CD4-positive, alpha-beta T cell treated with Interleukin-6 for 4 hours (primary cell): ENCODE measurements around the gene ADGRG7.
A peak's percentile ranks its signal among the peaks of the same experiment; 100 is the strongest.

Experiments used
- DNase-seq: peaks from one replicate; pipeline ENCODE4 v3.0.0-alpha.2; 2020; ENCODE audit warnings: mixed read lengths

ADGRG7 gene

GRCh38 chr3:100702082-100702979 lies 92.9 kb downstream of the ADGRG7 start:
- DNase-seq: no peak

DNA sequence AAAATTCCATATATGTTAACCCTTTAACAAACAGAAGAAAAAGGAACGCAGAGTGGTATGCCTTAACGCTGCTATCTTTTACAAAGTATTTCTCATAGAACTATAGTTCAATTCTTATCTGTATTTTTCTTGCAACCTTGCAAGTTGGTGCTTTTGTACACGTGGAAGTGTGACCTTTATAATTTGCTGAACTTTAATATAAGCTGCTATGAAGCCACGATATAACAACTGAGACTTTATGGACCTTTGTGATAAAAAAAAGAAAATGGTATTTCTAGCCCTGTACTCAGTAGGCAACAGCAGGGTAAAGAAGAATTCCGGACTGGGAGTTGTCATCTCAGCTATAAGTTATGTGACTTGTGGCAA lies 93.6 kb downstream of the ADGRG7 start:
- no peak for DNase-seq

GRCh38 chr3:100703865-100704264 lies 94.5 kb downstream of the ADGRG7 start:
- DNase-seq: no peak

GRCh38 chr3:100706365-100706764 lies 97.0 kb downstream of the ADGRG7 start:
- DNase-seq: no peak

- DNase-seq: no peak
Observed at GRCh38 chr3:100708644-100708988, 99.2 kb downstream of the ADGRG7 start.

GRCh38 chr3:100708989-100709841 lies 99.8 kb downstream of the ADGRG7 start, which contains the start of gene TFG:
TFG (plus strand) TSS chr3:100709494; CDS start chr3:100713686, 4,192 bp downstream.
- peak; percentile 99 for DNase-seq

DNA sequence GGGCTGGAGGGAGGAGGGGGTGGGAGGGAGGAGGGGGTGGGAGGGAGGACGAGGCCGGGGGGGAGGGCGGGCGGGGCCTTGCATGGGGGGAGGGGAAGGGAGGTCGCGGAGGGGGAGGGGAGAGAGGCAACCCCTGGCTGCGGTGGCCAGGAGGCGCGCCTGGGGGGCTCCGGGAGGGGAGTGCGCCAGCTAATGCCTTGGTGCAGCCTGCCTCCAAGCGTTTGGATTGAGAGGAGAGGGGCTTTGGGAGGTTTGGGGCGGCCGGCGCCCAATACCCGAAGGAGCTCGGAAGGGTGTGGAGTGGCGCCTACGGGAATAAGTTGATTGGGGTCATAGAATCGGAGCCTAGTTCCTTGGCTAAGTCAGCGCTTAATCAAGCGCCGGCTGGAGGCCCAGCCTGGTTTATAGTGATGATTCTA lies 100.5 kb downstream of the ADGRG7 start:
- peak; percentile 36 for DNase-seq

GRCh38 chr3:100710261-100710968 lies 101.0 kb downstream of the ADGRG7 start:
- DNase-seq: peak; percentile 46

DNA sequence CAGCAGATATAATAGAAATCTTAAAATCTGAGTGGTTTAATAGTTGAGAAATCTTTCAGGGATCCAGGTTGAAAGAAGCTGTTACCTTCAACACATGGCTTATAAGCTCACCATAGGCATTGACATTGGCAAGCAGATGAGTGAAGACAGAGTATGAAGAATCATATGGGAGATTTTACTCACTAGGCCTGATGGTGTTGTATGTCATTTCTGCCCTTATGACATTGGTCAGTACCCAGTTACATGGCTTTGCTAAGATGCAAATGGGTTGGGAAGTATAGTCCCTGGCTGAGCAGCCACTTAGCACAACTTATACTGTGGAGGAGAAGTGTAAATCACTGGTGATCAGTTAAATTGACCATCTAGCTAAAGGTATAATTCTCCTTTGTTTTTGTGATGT lies 105.8 kb downstream of the ADGRG7 start:
- DNase-seq: no peak

DNA sequence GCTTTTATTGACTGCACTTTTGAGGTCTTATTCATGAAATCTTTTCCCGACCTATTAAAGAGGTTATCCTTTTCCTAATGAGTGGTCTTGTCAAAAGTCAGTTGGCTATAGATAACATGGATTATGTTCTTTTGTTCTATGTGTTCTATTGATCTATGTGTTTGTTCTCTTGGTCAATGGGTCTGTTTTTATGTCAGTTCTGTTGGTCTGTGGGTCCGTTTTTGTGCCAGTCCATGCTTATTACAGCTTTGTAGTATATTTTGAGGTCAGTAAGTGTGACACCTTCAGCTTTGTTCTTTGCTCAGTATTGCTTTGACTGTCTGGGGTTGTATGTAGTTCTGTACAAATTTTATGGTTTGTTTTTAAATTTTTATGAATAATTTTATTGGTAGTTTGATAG lies 107.7 kb downstream of the ADGRG7 start:
- DNase-seq: no peak

GRCh38 chr3:100717637-100718487 lies 108.5 kb downstream of the ADGRG7 start:
- no peak for DNase-seq

- DNase-seq: no peak
Observed at GRCh38 chr3:100719136-100719535, 109.7 kb downstream of the ADGRG7 start.

GRCh38 chr3:100720426-100720825 lies 111.0 kb downstream of the ADGRG7 start:
- no peak for DNase-seq

- DNase-seq: no peak
Observed at GRCh38 chr3:100725935-100726513, 116.6 kb downstream of the ADGRG7 start.

DNA sequence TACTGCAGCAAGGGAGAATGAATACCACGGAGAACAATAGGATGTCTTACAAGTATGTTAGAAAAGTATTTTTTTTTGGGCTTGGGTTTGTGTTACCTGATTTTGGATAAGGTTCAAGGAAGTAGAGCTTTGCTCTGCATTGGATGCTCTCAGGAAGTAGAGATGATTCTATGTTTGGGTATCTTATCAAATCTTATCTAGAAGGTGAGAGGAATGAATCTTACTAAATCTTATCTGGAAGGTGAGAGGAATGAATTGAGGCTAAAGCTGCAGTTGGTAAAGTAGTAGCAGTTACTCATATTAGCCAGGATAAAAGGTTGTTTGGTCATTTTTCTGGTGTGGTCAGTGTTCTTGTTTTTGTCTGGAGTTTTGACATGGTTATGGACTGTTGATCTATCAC lies 117.3 kb downstream of the ADGRG7 start:
- DNase-seq: no peak

DNA sequence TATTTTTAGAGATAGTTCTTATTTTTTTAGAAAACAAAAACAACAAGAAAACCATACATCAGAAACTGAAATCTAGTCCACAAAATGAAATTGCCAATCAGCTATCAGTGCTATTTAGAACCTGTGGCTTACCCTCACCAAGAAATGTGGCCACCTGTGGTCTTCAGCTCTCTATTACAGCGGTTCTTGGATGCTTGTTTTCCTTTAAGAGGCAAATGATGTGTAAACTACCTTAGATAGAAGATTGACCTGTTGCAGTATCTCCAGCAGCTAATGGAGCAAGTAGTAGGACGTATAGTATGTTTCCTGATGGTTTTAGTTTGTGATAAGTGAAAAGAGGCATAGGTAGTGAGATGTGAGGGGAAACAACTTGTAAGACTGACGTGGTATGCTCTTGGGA lies 121.1 kb downstream of the ADGRG7 start:
- no peak for DNase-seq

- DNase-seq: no peak
Observed at GRCh38 chr3:100732435-100732834, 123.0 kb downstream of the ADGRG7 start.

DNA sequence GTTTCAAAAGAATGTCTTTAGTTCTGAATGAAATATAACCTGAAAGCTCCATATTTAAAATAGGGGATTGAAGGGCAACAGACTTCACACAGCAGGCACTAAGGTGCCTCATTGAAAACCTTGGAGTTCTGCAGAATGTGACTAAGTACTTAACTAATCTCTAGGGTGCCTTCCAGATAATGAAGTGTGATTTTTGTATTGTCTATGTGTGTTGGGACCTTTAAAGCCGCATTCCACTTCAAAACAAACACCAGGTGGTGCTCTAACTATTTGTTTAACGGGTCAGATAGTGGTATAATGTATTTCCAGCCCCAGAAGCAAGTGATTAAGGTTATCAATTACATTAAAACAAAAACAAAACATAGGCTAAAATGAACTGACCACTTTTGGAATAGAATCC lies 127.9 kb downstream of the ADGRG7 start:
- no peak for DNase-seq

DNA sequence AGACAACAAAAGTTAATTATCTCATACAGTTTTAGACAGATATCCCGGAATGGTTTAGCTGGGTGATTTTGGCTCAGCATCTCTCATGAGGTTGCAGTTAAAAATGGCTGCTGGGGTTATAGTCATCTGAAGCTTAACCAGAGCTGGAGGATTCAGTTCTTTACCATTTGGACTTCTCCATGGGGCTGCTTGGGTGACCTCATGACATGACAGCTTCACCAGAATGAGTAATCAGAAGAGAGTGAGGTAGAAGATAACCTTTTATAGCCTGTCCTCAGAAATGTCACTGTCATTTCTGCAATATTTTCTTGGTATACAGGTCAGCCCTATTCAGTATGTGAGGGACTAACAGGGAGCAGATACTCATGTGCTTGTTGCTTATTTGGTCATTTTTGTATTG lies 130.8 kb downstream of the ADGRG7 start:
- DNase-seq: no peak

DNA sequence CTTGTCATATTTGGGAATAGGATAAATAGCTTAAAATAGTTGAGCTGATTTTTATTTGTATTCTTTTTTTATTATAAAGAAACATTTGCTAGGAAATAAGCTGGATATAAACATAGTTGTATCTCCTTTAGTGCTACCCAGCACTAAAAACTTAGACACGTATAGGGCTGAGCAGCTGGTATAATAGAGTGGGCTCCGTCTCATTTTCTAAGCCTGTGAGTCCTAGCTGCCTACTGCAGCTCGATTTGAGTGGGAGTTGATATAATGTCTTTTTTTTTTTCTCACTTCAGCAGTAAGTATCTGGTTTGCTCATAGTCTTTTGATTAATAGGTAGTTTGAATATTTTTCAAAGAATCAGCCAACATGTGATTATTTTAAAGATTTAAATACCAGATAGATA lies 134.1 kb downstream of the ADGRG7 start:
- DNase-seq: no peak

- no peak for DNase-seq
Observed at GRCh38 chr3:100744671-100745070, 135.3 kb downstream of the ADGRG7 start.
